GM19397 (cell line): ENCODE results near the gene CSNK2A2.

ENCODE experiments used
- ATAC-seq: cut with Tn5 transposase; IDR thresholded peaks from one replicate; pipeline ENCODE4 v1.9.1; 2021; ENCODE audit warnings: mild to moderate bottlenecking, moderate library complexity; ENCODE audit not compliant: unreplicated experiment

CSNK2A2 gene

GRCh38 chr16:58198022-58198683 lies at the start of gene CSNK2A2:
Gene CSNK2A2 (minus strand): TSS chr16:58198106. CDS start chr16:58197736, 370 bp downstream.
- peak; percentile 90 for ATAC-seq

GRCh38 chr16:58243528-58244004 lies 45.7 kb upstream of the CSNK2A2 start:
- peak; percentile 88 for ATAC-seq

GRCh38 chr16:58236831-58237230 lies 38.9 kb upstream of the CSNK2A2 start:
- ATAC-seq: no peak

GRCh38 chr16:58236231-58236690 lies 38.4 kb upstream of the CSNK2A2 start:
- ATAC-seq: peak; percentile 96

- no peak for ATAC-seq
Observed at GRCh38 chr16:58235663-58236062, 37.8 kb upstream of the CSNK2A2 start.

GRCh38 chr16:58234831-58235595 lies 37.1 kb upstream of the CSNK2A2 start:
- ATAC-seq: no peak

GRCh38 chr16:58230259-58230658 lies 32.4 kb upstream of the CSNK2A2 start:
- ATAC-seq: no peak

GRCh38 chr16:58226790-58227189 lies 28.9 kb upstream of the CSNK2A2 start:
- ATAC-seq: no peak

- no peak for ATAC-seq
Observed at GRCh38 chr16:58225965-58226602, 28.2 kb upstream of the CSNK2A2 start.

GRCh38 chr16:58222532-58223316 lies 24.8 kb upstream of the CSNK2A2 start:
- no peak for ATAC-seq

- ATAC-seq: no peak
Observed at GRCh38 chr16:58219432-58219831, 21.5 kb upstream of the CSNK2A2 start.

- ATAC-seq: no peak
Observed at GRCh38 chr16:58218786-58219185, 20.9 kb upstream of the CSNK2A2 start.

- ATAC-seq: no peak
Observed at GRCh38 chr16:58217311-58217925, 19.5 kb upstream of the CSNK2A2 start.

- no peak for ATAC-seq
Observed at GRCh38 chr16:58212824-58213655, 15.1 kb upstream of the CSNK2A2 start.

- ATAC-seq: no peak
Observed at GRCh38 chr16:58211846-58212245, 13.9 kb upstream of the CSNK2A2 start.

- ATAC-seq: no peak
Observed at GRCh38 chr16:58211245-58211644, 13.3 kb upstream of the CSNK2A2 start.

- no peak for ATAC-seq
Observed at GRCh38 chr16:58205276-58206036, 7.5 kb upstream of the CSNK2A2 start.

- no peak for ATAC-seq
Observed at GRCh38 chr16:58201163-58201562, 3.3 kb upstream of the CSNK2A2 start.
